Measurements from ENCODE around the gene FOXD2. TPM values are rescaled to one million over a fixed set of nuclear protein-coding genes. Genes with fewer than 3 reads are reported as not detected.
"Not testable (repeated sequence)": the region's sequence is repeated elsewhere in the genome, so short reads cannot be mapped to it uniquely, and the experiment has no call there.

FOXD2 gene
- total and polyA plus RNA-seq, 12 donors = 0.31 to 3.3 (median 0.81) TPM

GRCh38 chr1:47456250-47456649 is 18.4 kb downstream of the FOXD2 start:
- intact Hi-C loops (cut with DNase I) = no loop called here
- H3K27me3 ChIP-seq = peaks cover 21% of the 10 kb centered on the region
- H3K27ac ChIP-seq = no peak overlapping the region
- no peaks in the 10 kb centered on the region for H3K9me3 ChIP-seq (replicated peaks in 1 of 3)
- TF ChIP-seq POLR2A (IDR thresholded peaks at IDR 0.05) = no peak
- TF ChIP-seq CTCF (IDR thresholded peaks at IDR 0.05) = no peak
- no peak for DNase-seq
- no peaks in the 10 kb centered on the region for H3K36me3 ChIP-seq (replicated peaks in 1 of 2)
- no peak overlapping the region for H3K4me3 ChIP-seq
- WGBS, 4 donors = 68 to 86% (median 74%) methylated on average over 4 of the region's 4 CpGs
- H3K4me1 ChIP-seq (replicated peaks in 1 of 2) = no peaks in the 10 kb centered on the region

GRCh38 chr1:47457547-47457946 is 19.7 kb downstream of the FOXD2 start:
- intact Hi-C loops (cut with DNase I); H3K27ac ChIP-seq; H3K4me3 ChIP-seq; H3K4me1 ChIP-seq (replicated peaks in 1 of 2); H3K36me3 ChIP-seq (replicated peaks in 1 of 2); H3K9me3 ChIP-seq (replicated peaks in 1 of 3); DNase-seq: not testable (repeated sequence)
- 77 to 93% (median 86%) methylated on average over 14 to 16 of the region's 16 CpGs for WGBS, 4 donors
- H3K27me3 ChIP-seq = peaks cover 30% of the 10 kb centered on the region

GRCh38 chr1:47459253-47459788 is 21.5 kb downstream of the FOXD2 start:
- no peak for TF ChIP-seq CTCF (IDR thresholded peaks at IDR 0.05)
- no peak for TF ChIP-seq POLR2A (IDR thresholded peaks at IDR 0.05)
- intact Hi-C loops (cut with DNase I) = no loop called here
- no peak for DNase-seq
- Histone ChIP-seq H3K4me3 (no peak overlapping the region), H3K4me1 (replicated peaks in 1 of 2) (no peaks in the 10 kb centered on the region), H3K27me3 (peaks cover 35% of the 10 kb centered on the region), H3K36me3 (replicated peaks in 1 of 2) (no peaks in the 10 kb centered on the region), H3K9me3 (replicated peaks in 1 of 3) (no peaks in the 10 kb centered on the region), H3K27ac (no peak overlapping the region)
- 23 to 41% (median 32%) methylated on average over 11 of the region's 11 CpGs for WGBS, 4 donors

GRCh38 chr1:47460040-47460439 is 22.2 kb downstream of the FOXD2 start:
- DNase-seq = no peak
- no peaks in the 10 kb centered on the region for H3K36me3 ChIP-seq (replicated peaks in 1 of 2)
- no peak overlapping the region for H3K27ac ChIP-seq
- peaks cover 35% of the 10 kb centered on the region for H3K27me3 ChIP-seq
- 20 to 36% (median 26%) methylated on average over 5 of the region's 5 CpGs for WGBS, 4 donors
- intact Hi-C loops (cut with DNase I) = no loop called here
- H3K4me1 ChIP-seq (replicated peaks in 1 of 2) = no peaks in the 10 kb centered on the region
- no peak for TF ChIP-seq CTCF (IDR thresholded peaks at IDR 0.05)
- TF ChIP-seq POLR2A (IDR thresholded peaks at IDR 0.05) = no peak
- H3K9me3 ChIP-seq (replicated peaks in 1 of 3) = no peaks in the 10 kb centered on the region
- H3K4me3 ChIP-seq = no peak overlapping the region

- intact Hi-C loops (cut with DNase I) = no loop called here
- no peak for DNase-seq
- no peak overlapping the region for H3K4me3 ChIP-seq
- H3K9me3 ChIP-seq (replicated peaks in 1 of 3) = no peaks in the 10 kb centered on the region
- no peaks in the 10 kb centered on the region for H3K36me3 ChIP-seq (replicated peaks in 1 of 2)
- no peaks in the 10 kb centered on the region for H3K4me1 ChIP-seq (replicated peaks in 1 of 2)
- H3K27ac ChIP-seq = no peak overlapping the region
- peaks cover 35% of the 10 kb centered on the region for H3K27me3 ChIP-seq
- TF ChIP-seq POLR2A (IDR thresholded peaks at IDR 0.05) = no peak
- no peak for TF ChIP-seq CTCF (IDR thresholded peaks at IDR 0.05)
These were observed 22.6 kb downstream of the FOXD2 start for GRCh38 chr1:47460456-47460855.
